ENCODE data around the gene SHMT2.

Gene SHMT2

DNA sequence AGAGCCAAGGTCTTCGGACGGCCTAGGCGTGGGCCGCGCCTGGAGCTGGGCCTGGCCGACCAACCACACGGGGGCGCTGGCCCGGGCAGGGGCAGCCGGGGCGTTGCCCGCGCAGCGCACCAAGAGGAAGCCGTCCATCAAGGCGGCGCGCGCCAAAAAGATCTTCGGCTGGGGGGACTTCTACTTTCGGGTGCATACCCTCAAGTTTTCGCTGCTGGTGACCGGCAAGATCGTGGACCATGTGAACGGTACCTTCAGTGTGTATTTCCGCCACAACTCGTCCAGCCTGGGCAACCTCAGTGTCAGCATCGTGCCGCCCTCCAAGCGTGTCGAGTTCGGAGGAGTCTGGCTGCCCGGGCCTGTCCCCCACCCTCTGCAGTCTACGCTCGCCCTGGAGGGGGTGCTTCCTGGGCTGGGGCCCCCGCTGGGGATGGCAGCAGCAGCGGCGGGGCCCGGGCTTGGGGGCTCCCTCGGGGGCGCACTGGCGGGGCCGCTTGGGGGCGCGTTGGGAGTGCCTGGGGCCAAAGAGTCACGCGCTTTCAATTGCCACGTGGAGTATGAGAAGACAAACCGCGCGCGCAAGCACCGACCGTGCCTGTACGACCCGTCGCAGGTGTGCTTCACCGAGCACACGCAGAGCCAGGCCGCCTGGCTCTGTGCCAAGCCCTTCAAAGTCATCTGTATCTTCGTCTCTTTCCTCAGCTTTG is 4.4 kb upstream of the SHMT2 start:
- Histone ChIP-seq H2BK12ac (ENCODE audit: low read length in 2 of 2) (no peak overlapping the region), H2BK5ac (ENCODE audit: low read depth, low read length, poor library complexity, severe bottlenecking) (no peak overlapping the region), H4K91ac (ENCODE audit: low read length) (peak overlapping the region; percentile 61), H2AFZ (ENCODE audit: low read depth, low read length) (no peak overlapping the region), H3K27me3 (ENCODE audit: control insufficient read depth in 1 of 2, insufficient read depth in 1 of 2, low read length in 2 of 2) (peaks cover 42 to 75% of the 10 kb centered on the region in 2 experiments), H3K14ac (ENCODE audit: low read length in 2 of 2) (no peak overlapping the region), H3K9me3 (ENCODE audit: control insufficient read depth, low read length) (no peaks in the 10 kb centered on the region), H2AK5ac (ENCODE audit: low read length, severe bottlenecking) (no peak overlapping the region), H3K4ac (ENCODE audit: low read depth in 1 of 2, low read length in 2 of 2) (peak overlapping the region in 1 of 2 experiments; percentile 24), H3K36me3 (ENCODE audit: control insufficient read depth in 1 of 2, insufficient read depth in 2 of 2, low read depth in 1 of 2, low read length in 2 of 2) (no peaks in the 10 kb centered on the region), H3K4me2 (ENCODE audit: low read length, poor library complexity, severe bottlenecking) (no peak overlapping the region), H3K23ac (ENCODE audit: low read length in 2 of 2) (no peak overlapping the region), H2BK120ac (ENCODE audit: low read depth, low read length) (no peak overlapping the region), H3K9ac (ENCODE audit: low read length) (no peak overlapping the region), H4K8ac (ENCODE audit: low read length) (peak overlapping the region; percentile 59), H3K18ac (ENCODE audit: low read depth in 1 of 2, low read length in 2 of 2) (peak overlapping the region in 1 of 2 experiments; percentile 17), H3K27ac (ENCODE audit: low read length, poor library complexity, severe bottlenecking) (no peak overlapping the region), H3K4me3 (ENCODE audit: insufficient read depth in 1 of 2, low read depth in 1 of 2, low read length in 2 of 2) (no peak overlapping the region), H3K79me1 (replicated peaks; ENCODE audit: low read length, poor library complexity, severe bottlenecking) (no peaks in the 10 kb centered on the region), H2BK15ac (ENCODE audit: low read depth, poor library complexity, severe bottlenecking) (peak overlapping the region; percentile 77), H3K4me1 (ENCODE audit: control insufficient read depth, insufficient read depth, low read depth, low read length) (peaks cover 26% of the 10 kb centered on the region)
- WGBS: 13% methylated on average over 61 of the region's 61 CpGs
- DNase-seq: peak; percentile 38

DNA sequence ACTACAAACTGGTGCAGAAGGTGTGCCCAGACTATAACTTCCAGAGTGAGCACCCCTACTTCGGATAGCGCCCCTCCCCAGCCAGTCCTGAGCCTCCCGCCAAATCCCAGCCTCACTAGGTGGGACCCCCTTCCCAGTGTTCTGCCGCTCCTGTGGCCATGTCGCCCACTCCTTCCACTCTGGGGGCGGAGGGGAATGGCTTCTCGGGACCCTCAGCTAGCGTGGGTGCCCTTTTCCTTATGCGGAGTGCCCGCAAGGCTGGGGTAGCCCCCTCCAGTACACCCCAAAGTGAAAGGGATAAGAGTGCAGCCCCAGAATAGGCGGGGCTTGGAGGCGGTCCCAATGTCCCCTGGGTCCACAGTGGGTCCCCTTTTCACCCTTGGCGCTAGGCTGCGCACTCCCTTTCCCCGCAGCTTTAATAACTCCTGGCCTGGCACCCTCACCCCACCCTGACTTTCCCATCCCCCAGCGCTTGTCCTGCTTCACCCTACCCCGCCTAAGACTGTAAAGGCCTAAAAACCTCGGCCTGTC is 3.8 kb upstream of the SHMT2 start:
- no peak overlapping the region for H3K4me3 ChIP-seq (ENCODE audit: insufficient read depth in 1 of 2, low read depth in 1 of 2, low read length in 2 of 2)
- no peak overlapping the region for H2BK5ac ChIP-seq (ENCODE audit: low read depth, low read length, poor library complexity, severe bottlenecking)
- no peak overlapping the region for H2BK120ac ChIP-seq (ENCODE audit: low read depth, low read length)
- H3K36me3 ChIP-seq (ENCODE audit: control insufficient read depth in 1 of 2, insufficient read depth in 2 of 2, low read depth in 1 of 2, low read length in 2 of 2): no peaks in the 10 kb centered on the region
- H3K23ac ChIP-seq (ENCODE audit: low read length in 2 of 2): no peak overlapping the region
- no peaks in the 10 kb centered on the region for H3K79me1 ChIP-seq (replicated peaks; ENCODE audit: low read length, poor library complexity, severe bottlenecking)
- H3K4ac ChIP-seq (ENCODE audit: low read depth in 1 of 2, low read length in 2 of 2): peak overlapping the region in 1 of 2 experiments; percentile 24
- 28% methylated on average over 18 of the region's 18 CpGs for WGBS
- no peak overlapping the region for H2AK5ac ChIP-seq (ENCODE audit: low read length, severe bottlenecking)
- H3K27ac ChIP-seq (ENCODE audit: low read length, poor library complexity, severe bottlenecking): no peak overlapping the region
- H2BK12ac ChIP-seq (ENCODE audit: low read length in 2 of 2): no peak overlapping the region
- H4K8ac ChIP-seq (ENCODE audit: low read length): no peak overlapping the region
- no peak overlapping the region for H2AFZ ChIP-seq (ENCODE audit: low read depth, low read length)
- H3K9ac ChIP-seq (ENCODE audit: low read length): no peak overlapping the region
- no peak overlapping the region for H3K14ac ChIP-seq (ENCODE audit: low read length in 2 of 2)
- no peaks in the 10 kb centered on the region for H3K9me3 ChIP-seq (ENCODE audit: control insufficient read depth, low read length)
- DNase-seq: no peak
- H3K4me2 ChIP-seq (ENCODE audit: low read length, poor library complexity, severe bottlenecking): no peak overlapping the region
- peak overlapping the region; percentile 77 for H2BK15ac ChIP-seq (ENCODE audit: low read depth, poor library complexity, severe bottlenecking)
- no peak overlapping the region for H3K18ac ChIP-seq (ENCODE audit: low read depth in 1 of 2, low read length in 2 of 2)
- H4K91ac ChIP-seq (ENCODE audit: low read length): no peak overlapping the region
- H3K4me1 ChIP-seq (ENCODE audit: control insufficient read depth, insufficient read depth, low read depth, low read length): peaks cover 32% of the 10 kb centered on the region
- H3K27me3 ChIP-seq (ENCODE audit: control insufficient read depth in 1 of 2, insufficient read depth in 1 of 2, low read length in 2 of 2): peaks cover 38 to 71% of the 10 kb centered on the region in 2 experiments

- H3K27me3 ChIP-seq (ENCODE audit: control insufficient read depth in 1 of 2, insufficient read depth in 1 of 2, low read length in 2 of 2): peaks cover 28 to 60% of the 10 kb centered on the region in 2 experiments
- no peak overlapping the region for H2BK5ac ChIP-seq (ENCODE audit: low read depth, low read length, poor library complexity, severe bottlenecking)
- H3K9me3 ChIP-seq (ENCODE audit: control insufficient read depth, low read length): no peaks in the 10 kb centered on the region
- H3K4ac ChIP-seq (ENCODE audit: low read depth in 1 of 2, low read length in 2 of 2): no peak overlapping the region
- H2BK120ac ChIP-seq (ENCODE audit: low read depth, low read length): no peak overlapping the region
- H3K4me1 ChIP-seq (ENCODE audit: control insufficient read depth, insufficient read depth, low read depth, low read length): peaks cover 36% of the 10 kb centered on the region
- peak overlapping the region in 1 of 2 experiments; percentile 13 for H3K23ac ChIP-seq (ENCODE audit: low read length in 2 of 2)
- H3K4me2 ChIP-seq (ENCODE audit: low read length, poor library complexity, severe bottlenecking): peak overlapping the region; percentile 33
- peak overlapping the region in 1 of 2 experiments; percentile 55 for H3K18ac ChIP-seq (ENCODE audit: low read depth in 1 of 2, low read length in 2 of 2)
- H2AFZ ChIP-seq (ENCODE audit: low read depth, low read length): no peak overlapping the region
- no peak for DNase-seq
- no peak overlapping the region for H3K9ac ChIP-seq (ENCODE audit: low read length)
- H4K91ac ChIP-seq (ENCODE audit: low read length): peak overlapping the region; percentile 16
- no peak overlapping the region for H3K14ac ChIP-seq (ENCODE audit: low read length in 2 of 2)
- no peak overlapping the region for H2BK15ac ChIP-seq (ENCODE audit: low read depth, poor library complexity, severe bottlenecking)
- H4K8ac ChIP-seq (ENCODE audit: low read length): peak overlapping the region; percentile 43
- 8% methylated on average over 22 of the region's 35 CpGs for WGBS
- no peak overlapping the region for H2AK5ac ChIP-seq (ENCODE audit: low read length, severe bottlenecking)
- H3K79me1 ChIP-seq (replicated peaks; ENCODE audit: low read length, poor library complexity, severe bottlenecking): peaks cover 6% of the 10 kb centered on the region
- H3K4me3 ChIP-seq (ENCODE audit: insufficient read depth in 1 of 2, low read depth in 1 of 2, low read length in 2 of 2): peak overlapping the region; percentile 32 to 58
- peaks cover 7 to 9% of the 10 kb centered on the region in 2 experiments for H3K36me3 ChIP-seq (ENCODE audit: control insufficient read depth in 1 of 2, insufficient read depth in 2 of 2, low read depth in 1 of 2, low read length in 2 of 2)
- H3K27ac ChIP-seq (ENCODE audit: low read length, poor library complexity, severe bottlenecking): no peak overlapping the region
- H2BK12ac ChIP-seq (ENCODE audit: low read length in 2 of 2): peak overlapping the region in 1 of 2 experiments; percentile 49
These were observed 2.8 kb upstream of the SHMT2 start for GRCh38 chr12:57226588-57227314.

All from mesenchymal stem cell (in vitro differentiated cells and primary cell).